Fibroblast of villous mesenchyme (primary cell): ENCODE results near the gene DIPK2A. TPM values are rescaled to one million over a fixed set of nuclear protein-coding genes. Genes with fewer than 3 reads are reported as not detected.

ENCODE experiments used
- DNase-seq: peaks from one replicate; pipeline ENCODE4 v3.0.0-alpha.2; 2010; ENCODE audit warnings: low read depth
- H3K4me3 ChIP-seq: 2 replicates; pipeline ENCODE4 v1.5.1; 2011; ENCODE audit warnings: low read depth, mild to moderate bottlenecking, low read length
- total RNA-seq: library from RNA; depleted of rRNA; stranded (reverse); fragments of >200 nt; gene quantifications from 2 replicates; pipeline ENCODE4 v1.2.3, GENCODE V29; 2012
- TF ChIP-seq, protein P1 (sequence below): IDR thresholded peaks from 2 replicates; pipeline ENCODE4 v1.5.1; 2012; ENCODE audit warnings: low read depth, mild to moderate bottlenecking, low read length; ENCODE audit not compliant: insufficient read depth

Gene DIPK2A
- total RNA-seq, 1 donor: 44.9 TPM

DNA sequence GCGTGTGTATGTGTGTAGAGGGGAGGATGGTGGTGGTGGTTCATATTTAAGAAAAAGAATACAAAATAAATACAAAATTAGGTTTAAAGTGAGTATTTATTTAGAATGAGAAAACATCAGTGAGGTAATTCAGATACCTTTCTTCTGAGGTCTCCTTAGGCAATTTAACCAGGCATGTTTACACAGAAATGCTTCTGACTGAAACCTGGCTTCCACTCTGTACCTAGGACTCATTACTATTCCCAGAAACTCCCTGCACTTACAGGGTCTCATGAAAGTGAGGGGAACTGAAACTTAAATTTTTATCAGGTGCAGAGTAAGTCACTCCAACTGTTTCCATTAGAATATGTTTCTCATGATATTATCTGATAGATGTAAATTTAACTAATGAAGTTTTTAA, 10.3 kb upstream of the DIPK2A start:
- TF ChIP-seq, protein P1, sequence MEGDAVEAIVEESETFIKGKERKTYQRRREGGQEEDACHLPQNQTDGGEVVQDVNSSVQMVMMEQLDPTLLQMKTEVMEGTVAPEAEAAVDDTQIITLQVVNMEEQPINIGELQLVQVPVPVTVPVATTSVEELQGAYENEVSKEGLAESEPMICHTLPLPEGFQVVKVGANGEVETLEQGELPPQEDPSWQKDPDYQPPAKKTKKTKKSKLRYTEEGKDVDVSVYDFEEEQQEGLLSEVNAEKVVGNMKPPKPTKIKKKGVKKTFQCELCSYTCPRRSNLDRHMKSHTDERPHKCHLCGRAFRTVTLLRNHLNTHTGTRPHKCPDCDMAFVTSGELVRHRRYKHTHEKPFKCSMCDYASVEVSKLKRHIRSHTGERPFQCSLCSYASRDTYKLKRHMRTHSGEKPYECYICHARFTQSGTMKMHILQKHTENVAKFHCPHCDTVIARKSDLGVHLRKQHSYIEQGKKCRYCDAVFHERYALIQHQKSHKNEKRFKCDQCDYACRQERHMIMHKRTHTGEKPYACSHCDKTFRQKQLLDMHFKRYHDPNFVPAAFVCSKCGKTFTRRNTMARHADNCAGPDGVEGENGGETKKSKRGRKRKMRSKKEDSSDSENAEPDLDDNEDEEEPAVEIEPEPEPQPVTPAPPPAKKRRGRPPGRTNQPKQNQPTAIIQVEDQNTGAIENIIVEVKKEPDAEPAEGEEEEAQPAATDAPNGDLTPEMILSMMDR: no peak
- no peak overlapping the region for H3K4me3 ChIP-seq
- no peak for DNase-seq

DNA sequence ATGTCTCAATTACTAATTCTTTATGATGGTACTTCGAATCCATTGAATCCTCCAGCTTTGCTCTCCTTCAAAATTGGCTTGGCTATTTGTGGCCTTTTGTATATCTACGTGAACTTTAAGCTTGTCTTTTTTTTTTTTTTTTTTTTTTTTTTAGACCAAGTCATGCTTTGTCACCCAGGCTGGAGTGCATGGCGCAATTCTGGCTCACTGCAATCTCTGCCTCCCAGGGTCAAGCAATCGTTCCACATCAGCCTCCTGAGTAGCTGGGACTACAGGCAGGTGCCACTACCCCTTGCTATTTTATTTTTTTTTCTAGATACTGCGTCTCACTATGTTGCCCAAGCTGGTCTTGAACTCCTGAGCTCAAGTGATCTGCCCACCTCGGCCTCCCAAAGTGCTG, 7.7 kb upstream of the DIPK2A start:
- TF ChIP-seq, protein P1: no peak
- DNase-seq: no peak
- no peak overlapping the region for H3K4me3 ChIP-seq

DNA sequence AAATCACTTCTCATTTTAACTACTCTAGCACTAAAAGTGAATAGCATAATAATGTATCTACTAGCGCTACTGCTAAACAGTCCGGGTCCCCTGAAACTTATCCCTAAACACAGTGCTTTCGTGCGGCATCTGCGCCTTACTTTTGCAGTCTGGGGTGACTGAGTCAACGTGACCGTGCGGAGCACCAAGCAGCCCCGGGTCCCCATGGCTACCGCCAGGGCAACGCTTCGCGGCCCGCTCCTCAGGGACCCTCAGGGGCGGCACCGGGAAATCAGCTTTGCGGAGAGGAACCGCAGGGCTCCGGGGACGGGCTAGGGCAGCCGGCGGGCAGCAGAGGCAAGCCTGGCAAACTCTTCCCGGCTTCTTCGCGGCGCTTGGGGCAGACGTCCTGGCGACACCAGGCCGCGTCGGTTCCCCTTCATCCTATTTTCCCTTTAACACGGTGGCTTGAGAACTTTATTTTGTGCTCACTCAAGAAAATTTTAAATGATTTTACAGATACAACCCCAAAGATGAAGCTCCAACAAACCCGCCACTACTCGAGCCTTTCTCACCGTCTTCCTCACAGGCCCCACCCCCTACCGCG, 757 bp upstream of the DIPK2A start:
- H3K4me3 ChIP-seq: peak overlapping the region; percentile 91
- DNase-seq: no peak
- TF ChIP-seq, protein P1: peak; percentile 5

DNA sequence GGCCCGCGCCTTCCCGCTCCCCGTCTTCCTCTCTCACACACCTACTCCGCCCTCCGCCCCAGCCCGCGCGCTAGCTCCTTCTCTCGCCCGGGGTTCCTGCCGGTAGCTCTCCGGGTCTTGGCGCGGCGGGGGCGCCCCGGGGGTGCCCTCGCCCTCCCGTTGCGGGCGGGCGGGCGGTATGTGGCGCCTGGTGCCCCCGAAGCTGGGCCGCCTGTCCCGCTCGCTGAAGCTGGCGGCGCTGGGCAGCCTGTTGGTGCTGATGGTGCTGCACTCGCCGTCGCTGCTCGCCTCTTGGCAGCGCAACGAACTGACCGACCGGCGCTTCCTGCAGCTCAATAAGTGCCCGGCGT, 507 bp downstream of the DIPK2A start:
- peak overlapping the region; percentile 91 for H3K4me3 ChIP-seq
- DNase-seq: no peak
- TF ChIP-seq, protein P1: no peak

DNA sequence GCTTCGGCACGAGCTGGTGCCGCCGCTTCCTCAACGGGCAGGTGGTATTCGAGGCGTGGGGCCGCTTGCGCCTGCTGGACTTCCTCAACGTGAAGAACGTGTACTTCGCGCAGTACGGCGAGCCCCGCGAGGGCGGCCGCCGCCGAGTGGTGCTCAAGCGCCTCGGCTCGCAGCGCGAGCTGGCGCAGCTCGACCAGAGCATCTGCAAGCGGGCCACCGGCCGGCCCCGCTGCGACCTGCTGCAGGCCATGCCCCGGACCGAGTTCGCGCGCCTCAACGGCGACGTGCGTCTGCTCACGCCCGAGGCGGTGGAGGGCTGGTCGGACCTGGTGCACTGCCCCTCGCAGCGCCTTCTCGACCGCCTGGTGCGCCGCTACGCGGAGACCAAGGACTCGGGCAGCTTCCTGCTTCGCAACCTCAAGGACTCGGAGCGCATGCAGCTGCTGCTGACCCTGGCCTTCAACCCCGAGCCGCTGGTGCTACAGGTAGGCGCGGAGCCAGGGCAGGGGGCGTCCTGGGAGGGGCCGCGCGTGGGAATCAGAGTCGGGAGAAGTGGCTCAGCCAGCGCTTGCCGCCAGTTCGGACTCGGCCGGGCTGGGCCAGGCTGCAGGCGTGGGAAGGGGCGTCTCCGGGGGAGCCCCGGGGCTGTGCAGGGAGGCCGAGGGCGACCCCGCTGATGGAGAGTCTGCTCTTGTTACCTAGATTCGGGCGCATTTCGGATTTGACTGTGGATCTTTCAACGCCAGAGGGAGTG, 1.1 kb downstream of the DIPK2A start:
- H3K4me3 ChIP-seq: peak overlapping the region; percentile 91
- TF ChIP-seq, protein P1: peak; percentile 50
- peak; percentile 80 for DNase-seq

DNA sequence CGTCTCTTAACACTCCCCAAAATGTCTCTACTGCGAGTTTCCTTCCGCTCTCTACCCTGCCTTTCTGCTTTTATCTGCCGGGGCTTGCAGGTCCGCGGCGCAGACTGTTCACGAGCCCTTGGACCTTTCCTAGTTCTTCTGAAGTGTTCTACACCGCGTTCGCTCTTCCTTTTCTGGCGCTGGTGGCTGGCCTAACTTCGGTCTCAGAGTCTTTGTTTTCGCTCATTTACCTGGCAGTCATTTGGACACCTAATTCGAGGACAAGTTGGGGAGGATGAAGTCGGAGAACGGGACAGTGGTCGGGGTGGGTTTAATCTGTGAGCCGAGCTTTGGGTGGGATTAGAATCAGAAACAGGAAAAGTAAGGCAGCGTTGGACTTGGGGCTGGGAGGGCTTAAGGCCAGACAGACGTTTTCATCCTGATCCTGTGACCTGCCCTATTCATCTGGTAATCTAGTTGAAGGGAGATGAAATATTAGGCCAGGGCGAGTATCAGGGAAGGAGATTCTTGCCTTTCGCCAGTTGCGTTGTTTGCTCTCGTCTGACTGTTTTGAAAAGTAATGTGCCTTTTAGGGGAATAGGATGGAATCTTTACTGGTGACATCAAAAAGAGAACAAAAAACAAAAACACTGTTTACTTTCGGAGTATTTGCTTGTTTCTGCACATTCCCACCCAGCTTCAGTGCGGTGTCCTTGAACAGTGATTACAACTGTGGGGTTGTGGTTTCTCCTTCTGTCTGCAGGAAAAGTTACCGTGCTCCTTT, 1.8 kb downstream of the DIPK2A start:
- TF ChIP-seq, protein P1: no peak
- peak; percentile 86 for DNase-seq
- H3K4me3 ChIP-seq: peak overlapping the region; percentile 91
